ENCODE measurements around the gene SLC6A16.

SLC6A16 gene

DNA sequence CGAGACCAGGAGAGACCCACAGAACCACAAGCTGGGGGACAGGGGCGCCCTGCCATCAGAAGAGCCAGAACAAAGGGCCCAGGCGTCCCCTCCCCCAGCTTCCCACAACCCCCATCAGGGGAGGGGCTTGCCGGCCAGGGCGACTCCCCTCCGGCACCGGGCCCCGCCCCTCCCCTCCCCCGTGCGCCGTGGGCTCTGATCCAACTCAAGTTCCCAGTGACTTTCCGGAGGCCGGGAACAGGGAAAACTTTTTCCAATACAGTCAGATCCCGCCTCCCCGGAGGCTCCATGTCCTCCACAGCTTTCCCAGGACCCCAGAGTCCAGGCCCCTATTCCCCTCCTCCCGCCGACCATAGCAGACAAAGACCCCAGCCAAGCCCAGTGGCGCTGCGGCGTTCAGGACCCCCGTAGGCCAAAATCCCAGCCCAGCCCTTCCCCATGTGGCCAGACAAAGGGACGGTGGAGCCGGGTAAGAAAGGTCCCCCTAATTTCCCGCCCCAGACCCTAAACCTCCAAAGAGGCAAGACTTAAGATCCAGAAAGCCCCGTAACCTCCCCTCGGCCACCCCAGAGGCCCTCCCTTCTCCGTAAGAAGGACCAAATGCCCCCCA, 36.6 kb upstream of the SLC6A16 start:
- no peak for DNase-seq
- Histone ChIP-seq H3K9me3 (ENCODE audit: control insufficient read depth, low read length) (no peaks in the 10 kb centered on the region), H3K27me3 (replicated peaks; ENCODE audit: control insufficient read depth, insufficient read depth, low read length, poor library complexity, severe bottlenecking) (peaks cover 32% of the 10 kb centered on the region), H3K4me3 (ENCODE audit: insufficient read depth, low read depth, low read length, poor library complexity, severe bottlenecking) (no peak overlapping the region), H3K4me1 (ENCODE audit: control insufficient read depth, insufficient read depth, low read length, poor library complexity, severe bottlenecking) (peaks cover 26% of the 10 kb centered on the region), H3K27ac (ENCODE audit: insufficient read depth, low read length, poor library complexity, severe bottlenecking) (no peak overlapping the region), H3K36me3 (ENCODE audit: control insufficient read depth, insufficient read depth, low read length) (no peaks in the 10 kb centered on the region)

GRCh38 chr19:49359851-49360820, 35.1 kb upstream of the SLC6A16 start:
- no peak overlapping the region for H3K4me3 ChIP-seq (ENCODE audit: insufficient read depth, low read depth, low read length, poor library complexity, severe bottlenecking)
- H3K27ac ChIP-seq (ENCODE audit: insufficient read depth, low read length, poor library complexity, severe bottlenecking) = no peak overlapping the region
- H3K36me3 ChIP-seq (ENCODE audit: control insufficient read depth, insufficient read depth, low read length) = no peaks in the 10 kb centered on the region
- peaks cover 33% of the 10 kb centered on the region for H3K27me3 ChIP-seq (replicated peaks; ENCODE audit: control insufficient read depth, insufficient read depth, low read length, poor library complexity, severe bottlenecking)
- peaks cover 31% of the 10 kb centered on the region for H3K4me1 ChIP-seq (ENCODE audit: control insufficient read depth, insufficient read depth, low read length, poor library complexity, severe bottlenecking)
- DNase-seq = no peak
- no peaks in the 10 kb centered on the region for H3K9me3 ChIP-seq (ENCODE audit: control insufficient read depth, low read length)

DNA sequence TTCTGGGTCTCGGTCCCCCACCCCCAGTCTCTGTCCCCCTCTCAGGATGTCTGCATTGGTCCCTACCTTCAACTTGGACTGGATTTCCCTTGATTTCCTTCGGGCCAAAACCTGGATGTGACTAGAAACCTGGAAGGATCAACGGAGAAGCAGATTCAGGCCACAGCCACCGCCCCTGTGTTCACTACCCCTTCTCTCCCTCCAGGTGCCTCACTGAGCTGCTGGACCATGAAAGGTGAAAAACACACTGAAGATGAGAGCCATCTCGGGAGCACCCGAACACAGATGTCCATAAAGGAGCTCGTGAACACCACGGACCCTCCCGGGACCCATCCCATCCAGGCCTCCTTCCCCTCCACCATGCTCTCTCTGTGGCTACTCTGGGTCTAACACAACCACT, 32.2 kb upstream of the SLC6A16 start:
- Histone ChIP-seq H3K36me3 (ENCODE audit: control insufficient read depth, insufficient read depth, low read length) (no peaks in the 10 kb centered on the region), H3K27ac (ENCODE audit: insufficient read depth, low read length, poor library complexity, severe bottlenecking) (no peak overlapping the region), H3K27me3 (replicated peaks; ENCODE audit: control insufficient read depth, insufficient read depth, low read length, poor library complexity, severe bottlenecking) (peaks cover 10% of the 10 kb centered on the region), H3K4me3 (ENCODE audit: insufficient read depth, low read depth, low read length, poor library complexity, severe bottlenecking) (no peak overlapping the region), H3K9me3 (ENCODE audit: control insufficient read depth, low read length) (no peaks in the 10 kb centered on the region), H3K4me1 (ENCODE audit: control insufficient read depth, insufficient read depth, low read length, poor library complexity, severe bottlenecking) (peaks cover 13% of the 10 kb centered on the region)
- no peak for DNase-seq

DNA sequence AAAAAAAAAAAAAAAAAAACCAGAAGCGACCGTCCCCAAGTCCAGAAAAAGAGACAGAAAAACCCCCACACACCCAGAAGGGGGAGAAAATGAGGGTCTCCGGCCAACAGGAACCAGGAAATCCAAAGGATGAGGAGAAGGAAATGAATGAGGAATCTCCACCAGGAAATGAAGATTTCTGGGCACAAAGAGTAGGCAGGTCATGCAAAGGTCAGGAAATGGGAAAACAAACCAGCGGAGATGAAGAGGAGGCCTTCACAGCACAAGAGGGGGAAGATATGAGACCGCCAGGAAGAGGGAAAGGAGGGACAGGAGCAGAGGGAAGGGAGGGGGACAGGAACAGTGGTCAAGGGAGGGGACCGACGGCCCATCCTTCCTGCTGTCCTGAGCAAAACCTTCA, 31.4 kb upstream of the SLC6A16 start:
- H3K4me3 ChIP-seq (ENCODE audit: insufficient read depth, low read depth, low read length, poor library complexity, severe bottlenecking) = no peak overlapping the region
- DNase-seq = no peak

DNA sequence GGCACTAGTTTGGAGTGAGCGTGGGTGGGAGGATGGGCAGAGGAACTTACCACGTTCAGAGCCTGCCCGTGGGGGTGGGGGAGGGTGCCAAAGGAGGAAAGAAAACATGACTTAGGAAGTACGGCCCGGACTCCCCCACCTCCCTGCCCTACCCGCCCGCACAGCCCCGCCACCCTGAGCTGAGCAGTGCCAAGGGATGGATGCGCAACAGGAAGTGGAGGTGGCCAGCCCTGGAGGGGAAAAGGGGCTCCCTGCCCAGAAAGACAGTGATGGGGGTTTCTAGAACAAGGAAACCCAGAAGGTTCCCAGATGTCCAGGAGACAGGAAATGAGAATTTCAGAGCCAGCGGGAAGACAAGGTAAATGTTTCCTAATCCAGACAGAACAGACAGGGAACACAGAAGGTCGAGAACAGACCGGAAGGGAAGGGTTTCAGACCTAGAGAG, 30.9 kb upstream of the SLC6A16 start:
- no peak for DNase-seq
- H3K4me3 ChIP-seq (ENCODE audit: insufficient read depth, low read depth, low read length, poor library complexity, severe bottlenecking) = no peak overlapping the region
- peaks cover 6% of the 10 kb centered on the region for H3K27me3 ChIP-seq (replicated peaks; ENCODE audit: control insufficient read depth, insufficient read depth, low read length, poor library complexity, severe bottlenecking)
- H3K27ac ChIP-seq (ENCODE audit: insufficient read depth, low read length, poor library complexity, severe bottlenecking) = no peak overlapping the region
- H3K36me3 ChIP-seq (ENCODE audit: control insufficient read depth, insufficient read depth, low read length) = no peaks in the 10 kb centered on the region
- peaks cover 6% of the 10 kb centered on the region for H3K4me1 ChIP-seq (ENCODE audit: control insufficient read depth, insufficient read depth, low read length, poor library complexity, severe bottlenecking)
- no peaks in the 10 kb centered on the region for H3K9me3 ChIP-seq (ENCODE audit: control insufficient read depth, low read length)

More for the DNA sequence above, 31.4 kb upstream of the SLC6A16 start:
- Histone ChIP-seq H3K4me1 (ENCODE audit: control insufficient read depth, insufficient read depth, low read length, poor library complexity, severe bottlenecking) (peaks cover 6% of the 10 kb centered on the region), H3K27ac (ENCODE audit: insufficient read depth, low read length, poor library complexity, severe bottlenecking) (no peak overlapping the region), H3K27me3 (replicated peaks; ENCODE audit: control insufficient read depth, insufficient read depth, low read length, poor library complexity, severe bottlenecking) (peaks cover 6% of the 10 kb centered on the region), H3K36me3 (ENCODE audit: control insufficient read depth, insufficient read depth, low read length) (no peaks in the 10 kb centered on the region), H3K9me3 (ENCODE audit: control insufficient read depth, low read length) (no peaks in the 10 kb centered on the region)

- H3K9me3 ChIP-seq (ENCODE audit: control insufficient read depth, low read length) = no peaks in the 10 kb centered on the region
- no peak overlapping the region for H3K4me3 ChIP-seq (ENCODE audit: insufficient read depth, low read depth, low read length, poor library complexity, severe bottlenecking)
- no peak for DNase-seq
- H3K36me3 ChIP-seq (ENCODE audit: control insufficient read depth, insufficient read depth, low read length) = no peaks in the 10 kb centered on the region
- no peaks in the 10 kb centered on the region for H3K4me1 ChIP-seq (ENCODE audit: control insufficient read depth, insufficient read depth, low read length, poor library complexity, severe bottlenecking)
- H3K27ac ChIP-seq (ENCODE audit: insufficient read depth, low read length, poor library complexity, severe bottlenecking) = no peak overlapping the region
- no peaks in the 10 kb centered on the region for H3K27me3 ChIP-seq (replicated peaks; ENCODE audit: control insufficient read depth, insufficient read depth, low read length, poor library complexity, severe bottlenecking)
These were observed 24.6 kb upstream of the SLC6A16 start for GRCh38 chr19:49349567-49349966.

GRCh38 chr19:49348305-49349189, 23.6 kb upstream of the SLC6A16 start:
- H3K4me1 ChIP-seq (ENCODE audit: control insufficient read depth, insufficient read depth, low read length, poor library complexity, severe bottlenecking) = no peaks in the 10 kb centered on the region
- no peaks in the 10 kb centered on the region for H3K36me3 ChIP-seq (ENCODE audit: control insufficient read depth, insufficient read depth, low read length)
- DNase-seq = no peak

DNA sequence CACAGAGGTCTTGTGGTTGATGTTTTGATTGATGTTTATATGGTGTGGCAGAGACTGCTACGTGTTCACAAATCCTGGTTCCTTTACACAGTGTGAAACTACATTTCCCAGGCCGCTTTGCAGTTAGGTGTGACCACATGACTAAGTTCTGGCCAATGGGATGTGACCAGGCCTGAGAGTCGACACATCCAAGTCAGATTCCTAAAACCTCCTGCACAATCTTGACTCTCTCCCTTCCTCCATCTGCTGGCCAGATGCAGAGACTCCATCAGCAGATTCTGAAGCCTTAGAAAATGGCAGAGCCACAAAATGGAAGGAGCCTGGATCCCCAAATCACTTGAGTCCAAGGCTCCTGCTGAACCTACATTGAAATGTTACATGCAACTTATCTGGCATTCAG, 22.8 kb upstream of the SLC6A16 start:
- no peak overlapping the region for H3K27ac ChIP-seq (ENCODE audit: insufficient read depth, low read length, poor library complexity, severe bottlenecking)
- no peak for DNase-seq

More at GRCh38 chr19:49348305-49349189, 23.6 kb upstream of the SLC6A16 start:
- Histone ChIP-seq H3K27me3 (replicated peaks; ENCODE audit: control insufficient read depth, insufficient read depth, low read length, poor library complexity, severe bottlenecking) (no peaks in the 10 kb centered on the region), H3K4me3 (ENCODE audit: insufficient read depth, low read depth, low read length, poor library complexity, severe bottlenecking) (no peak overlapping the region), H3K27ac (ENCODE audit: insufficient read depth, low read length, poor library complexity, severe bottlenecking) (no peak overlapping the region), H3K9me3 (ENCODE audit: control insufficient read depth, low read length) (no peaks in the 10 kb centered on the region)

DNA sequence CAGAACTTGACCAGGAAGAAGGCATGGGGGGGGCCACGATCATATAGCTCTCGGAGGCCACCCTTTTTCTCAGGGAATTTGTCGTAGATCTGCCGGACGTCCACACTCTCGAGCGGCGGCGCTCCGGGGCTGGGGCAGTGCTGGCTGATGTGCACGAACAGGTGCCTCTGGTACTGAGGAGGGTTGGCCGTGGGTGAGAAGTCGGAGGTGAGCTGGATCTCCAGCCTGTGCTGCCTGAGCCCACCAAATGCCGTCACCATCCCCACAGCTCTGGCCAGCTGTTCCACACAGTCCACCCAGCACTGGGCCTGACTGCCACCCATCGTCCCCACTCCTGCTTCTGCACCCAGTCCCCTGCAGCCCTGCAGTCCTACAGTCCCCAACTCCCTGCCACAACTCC, 22.2 kb upstream of the SLC6A16 start:
- DNase-seq = no peak
- Histone ChIP-seq H3K4me1 (ENCODE audit: control insufficient read depth, insufficient read depth, low read length, poor library complexity, severe bottlenecking) (no peaks in the 10 kb centered on the region), H3K4me3 (ENCODE audit: insufficient read depth, low read depth, low read length, poor library complexity, severe bottlenecking) (no peak overlapping the region), H3K9me3 (ENCODE audit: control insufficient read depth, low read length) (no peaks in the 10 kb centered on the region), H3K36me3 (ENCODE audit: control insufficient read depth, insufficient read depth, low read length) (no peaks in the 10 kb centered on the region), H3K27ac (ENCODE audit: insufficient read depth, low read length, poor library complexity, severe bottlenecking) (no peak overlapping the region), H3K27me3 (replicated peaks; ENCODE audit: control insufficient read depth, insufficient read depth, low read length, poor library complexity, severe bottlenecking) (no peaks in the 10 kb centered on the region)

More for the DNA sequence above, 22.8 kb upstream of the SLC6A16 start:
- no peaks in the 10 kb centered on the region for H3K4me1 ChIP-seq (ENCODE audit: control insufficient read depth, insufficient read depth, low read length, poor library complexity, severe bottlenecking)
- no peaks in the 10 kb centered on the region for H3K27me3 ChIP-seq (replicated peaks; ENCODE audit: control insufficient read depth, insufficient read depth, low read length, poor library complexity, severe bottlenecking)
- H3K36me3 ChIP-seq (ENCODE audit: control insufficient read depth, insufficient read depth, low read length) = no peaks in the 10 kb centered on the region
- no peaks in the 10 kb centered on the region for H3K9me3 ChIP-seq (ENCODE audit: control insufficient read depth, low read length)
- H3K4me3 ChIP-seq (ENCODE audit: insufficient read depth, low read depth, low read length, poor library complexity, severe bottlenecking) = no peak overlapping the region

All from effector memory CD4-positive, alpha-beta T cell (primary cell).